Spleen (tissue), 7 donors: ENCODE measurements around the gene SLC40A1.

ENCODE experiments used
- CTCF ChIP-seq, 11 experiments: fragments of 200-600 bp in 7 of 11; fragments of 450-650 bp in 4 of 11; sonication (generic) in 4 of 11; IDR thresholded peaks in 8 of 11; conservative IDR thresholded peaks in 3 of 11; 1 replicate in 7 of 11; 2 replicates in 4 of 11; pipeline versions ENCODE4 v1.4.0 to v1.8.0; 2016 to 2021; ENCODE audit warnings: antibody characterized with exemption in 11 of 11, inconsistent platforms in 4 of 11, mild to moderate bottlenecking in 1 of 11
- POLR2A ChIP-seq, 3 donors: fragments of 450-650 bp; IDR thresholded peaks; one replicate each; pipeline ENCODE4 v1.5.1; 2017; ENCODE audit warnings: antibody characterized with exemption in 3 of 3, mild to moderate bottlenecking in 1 of 3
- POLR2AphosphoS5 ChIP-seq, 3 donors: sonication (generic); formaldehyde crosslinking; IDR thresholded peaks; one replicate each; pipeline ENCODE4 v1.5.1; 2017; ENCODE audit warnings: antibody characterized with exemption in 3 of 3
- donor health status: DM: no; HTN: no; CAD: no; lungs with moderate emphysema.
- donor health status: DM: no; HTN: no; CAD: no.
- donor health status: DM: no; HTN: no; CAD: no.

GRCh38 chr2:189517847-189518535 is 62.6 kb downstream of the SLC40A1 start:
- no peak for TF ChIP-seq CTCF (IDR thresholded peaks at IDR 0.05 in 8 of 11, conservative IDR thresholded peaks at IDR 0.05 in 3 of 11)
- no peak for TF ChIP-seq POLR2AphosphoS5 (IDR thresholded peaks at IDR 0.05)
- TF ChIP-seq POLR2A (IDR thresholded peaks at IDR 0.05), result no peak
